ENCODE results near the gene FAM9A.

DNA sequence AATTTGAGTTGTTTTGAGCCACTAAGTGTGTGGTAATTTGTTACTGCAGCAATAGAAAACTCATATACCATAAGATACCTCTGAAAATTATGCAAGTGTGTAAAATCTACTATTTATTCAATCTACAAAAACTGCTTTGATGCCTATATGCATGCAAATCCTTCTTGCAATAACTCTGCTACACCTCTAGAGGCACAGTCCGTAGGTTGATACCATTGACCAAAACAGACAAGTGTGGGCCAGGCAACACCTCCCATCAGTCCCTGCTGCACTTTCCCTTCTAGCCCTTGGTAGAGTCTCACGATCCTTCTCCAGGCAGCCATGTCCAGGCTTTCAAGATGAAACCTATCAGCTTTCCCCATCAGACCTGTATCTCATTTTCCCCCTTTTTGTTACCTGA, 48.8 kb upstream of the FAM9A start:
- TF ChIP-seq TAF1 (IDR thresholded peaks at IDR 0.05; ENCODE audit: low read depth, low read length), result no peak
- TF ChIP-seq POLR2AphosphoS5 (IDR thresholded peaks at IDR 0.05; ENCODE audit: low read depth, low read length), result no peak
- no peak for TF ChIP-seq POLR2A (IDR thresholded peaks at IDR 0.05; ENCODE audit: low read depth, low read length)
- no peak for TF ChIP-seq POU2F2 (IDR thresholded peaks at IDR 0.05; ENCODE audit: low read depth, low read length)
- no peak for TF ChIP-seq PAX5 (IDR thresholded peaks at IDR 0.05; ENCODE audit: insufficient read depth, low read length, severe bottlenecking)

Data from GM12891 (cell line).